ENCODE measurements around the gene NDUFS5.
A peak's percentile ranks its signal among the peaks of the same experiment; 100 is the strongest.

DNA sequence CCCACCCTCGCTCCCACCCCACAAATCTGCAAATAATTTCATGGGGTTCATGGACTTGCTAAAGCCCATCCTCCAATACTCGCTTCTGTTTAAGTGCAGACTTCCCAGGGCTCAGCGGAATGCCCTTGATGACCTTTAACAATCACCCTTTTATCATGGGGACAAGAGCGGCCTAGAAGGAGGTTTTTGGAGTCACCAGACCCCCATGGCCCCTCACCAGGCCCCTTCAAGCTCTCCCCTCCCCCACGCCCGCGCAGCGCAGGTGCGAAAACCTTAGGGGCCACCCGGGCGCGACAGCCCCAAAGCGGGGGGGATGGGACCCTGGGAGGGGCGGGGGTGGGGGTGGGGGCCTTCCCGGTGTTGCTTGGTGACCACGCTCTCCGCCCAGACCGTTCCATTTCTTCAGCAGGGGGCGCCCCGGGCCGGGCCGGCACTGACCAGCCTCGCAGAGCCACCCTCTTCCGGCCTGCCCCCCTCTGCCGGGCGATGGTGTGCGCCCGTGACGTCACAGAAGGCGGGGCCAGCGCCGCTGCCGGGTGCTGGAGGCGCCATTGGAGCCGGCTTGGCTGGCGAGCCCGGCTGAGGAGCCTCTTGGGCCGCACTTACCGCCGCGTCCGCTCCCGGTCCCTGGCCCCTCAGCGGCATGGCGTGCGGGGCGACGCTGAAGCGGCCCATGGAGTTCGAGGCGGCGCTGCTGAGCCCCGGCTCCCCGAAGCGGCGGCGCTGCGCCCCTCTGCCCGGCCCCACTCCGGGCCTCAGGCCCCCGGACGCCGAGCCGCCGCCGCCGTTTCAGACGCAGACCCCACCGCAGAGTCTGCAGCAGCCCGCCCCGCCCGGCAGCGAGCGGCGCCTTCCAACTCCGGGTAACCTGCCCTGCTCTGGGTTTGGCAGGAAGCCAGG is 35.2 kb upstream of the NDUFS5 start, which contains the start of gene AKIRIN1:
- TF ChIP-seq, protein P1, sequence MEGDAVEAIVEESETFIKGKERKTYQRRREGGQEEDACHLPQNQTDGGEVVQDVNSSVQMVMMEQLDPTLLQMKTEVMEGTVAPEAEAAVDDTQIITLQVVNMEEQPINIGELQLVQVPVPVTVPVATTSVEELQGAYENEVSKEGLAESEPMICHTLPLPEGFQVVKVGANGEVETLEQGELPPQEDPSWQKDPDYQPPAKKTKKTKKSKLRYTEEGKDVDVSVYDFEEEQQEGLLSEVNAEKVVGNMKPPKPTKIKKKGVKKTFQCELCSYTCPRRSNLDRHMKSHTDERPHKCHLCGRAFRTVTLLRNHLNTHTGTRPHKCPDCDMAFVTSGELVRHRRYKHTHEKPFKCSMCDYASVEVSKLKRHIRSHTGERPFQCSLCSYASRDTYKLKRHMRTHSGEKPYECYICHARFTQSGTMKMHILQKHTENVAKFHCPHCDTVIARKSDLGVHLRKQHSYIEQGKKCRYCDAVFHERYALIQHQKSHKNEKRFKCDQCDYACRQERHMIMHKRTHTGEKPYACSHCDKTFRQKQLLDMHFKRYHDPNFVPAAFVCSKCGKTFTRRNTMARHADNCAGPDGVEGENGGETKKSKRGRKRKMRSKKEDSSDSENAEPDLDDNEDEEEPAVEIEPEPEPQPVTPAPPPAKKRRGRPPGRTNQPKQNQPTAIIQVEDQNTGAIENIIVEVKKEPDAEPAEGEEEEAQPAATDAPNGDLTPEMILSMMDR (IDR thresholded peaks at IDR 0.05), result peak in 1 of 4 experiments; percentile 21
- TF ChIP-seq POLR2AphosphoS5 (IDR thresholded peaks at IDR 0.05), result peak; percentile 95 to 99 (median 98)

Measured in sigmoid colon (tissue), 4 donors.